Measurements from ENCODE around the gene FBXO8. TPM values are rescaled to one million over a fixed set of nuclear protein-coding genes. Genes with fewer than 3 reads are reported as not detected.

Gene FBXO8
- total RNA-seq, 1 experiment from 2014 or later, result 9.9 TPM

- no peaks in the 10 kb centered on the region for H3K27me3 ChIP-seq
- no peak overlapping the region for H3K27ac ChIP-seq
- no peaks in the 10 kb centered on the region for H3K9me3 ChIP-seq (replicated peaks)
- H3K4me3 ChIP-seq, result no peak overlapping the region
- no peak for DNase-seq
- no peaks in the 10 kb centered on the region for H3K4me1 ChIP-seq
- no peaks in the 10 kb centered on the region for H3K36me3 ChIP-seq
Observed at GRCh38 chr4:174192943-174193342, 90.5 kb downstream of the FBXO8 start.

- Histone ChIP-seq H3K36me3 (no peaks in the 10 kb centered on the region), H3K4me1 (no peaks in the 10 kb centered on the region), H3K9me3 (replicated peaks) (no peaks in the 10 kb centered on the region), H3K4me3 (no peak overlapping the region), H3K27ac (no peak overlapping the region), H3K27me3 (no peaks in the 10 kb centered on the region)
- no peak for DNase-seq
Observed at GRCh38 chr4:174190832-174191500, 92.5 kb downstream of the FBXO8 start.

GRCh38 chr4:174189392-174190015, 94.0 kb downstream of the FBXO8 start:
- H3K9me3 ChIP-seq (replicated peaks), result no peaks in the 10 kb centered on the region
- no peaks in the 10 kb centered on the region for H3K4me1 ChIP-seq
- no peak for DNase-seq
- H3K27me3 ChIP-seq, result no peaks in the 10 kb centered on the region
- H3K36me3 ChIP-seq, result no peaks in the 10 kb centered on the region
- H3K27ac ChIP-seq, result no peak overlapping the region
- H3K4me3 ChIP-seq, result no peak overlapping the region

Other genes with a start within 250 kb of the FBXO8 start
- 14.4 and 14.7 TPM in 2 replicates for gene CEP44, start 244 bp upstream of the FBXO8 start, total RNA-seq (2014; rRNA removed; shearing (Covaris generic))
- gene HPGD, start 238.8 kb upstream of the FBXO8 start, total RNA-seq (2014; rRNA removed; shearing (Covaris generic)), result not detected in 2 replicates